GM12878 (cell line): ENCODE measurements around the gene TYK2. TPM values are rescaled to one million over a fixed set of nuclear protein-coding genes. Genes with fewer than 3 reads are reported as not detected.

Source experiments
- ATAC-seq: fragments of 200-7000 bp; cut with Tn5 transposase; 3 replicates; pipeline ENCODE4 v1.9.1; 2020; ENCODE audit warnings: mild to moderate bottlenecking, moderate library complexity
- BruUV-seq: library from RNA; stranded (reverse); fragments of 400-500 nt; replicated peaks from 2 replicates; lab custom pipeline; 2021; lab: Mats Ljungman, UMichigan
- CTCF ChIA-PET: fragments of 300-600 bp; sonication (Branson Sonifier 250); formaldehyde crosslinking; extraction: SDS; loops from one replicate; lab custom pipeline; 2021; ENCODE audit warnings: inconsistent platforms; lab: Yijun Ruan, JAX
- POLR2A ChIA-PET: fragments of 350-600 bp; formaldehyde crosslinking; extraction: SDS; loops from one replicate; lab custom pipeline; 2021; ENCODE audit warnings: inconsistent platforms; lab: Charles Lee
- RAD21 ChIA-PET: fragments of 300-600 bp; sonication (Branson Sonifier 250); formaldehyde crosslinking; loops from one replicate; lab custom pipeline; 2023; ENCODE audit warnings: antibody characterized with exemption; ENCODE audit not compliant: unreplicated experiment; lab: Charles Lee
- SMC1A ChIA-PET: fragments of 300-600 bp; sonication (Branson Sonifier 250); formaldehyde crosslinking; loops from one replicate; lab custom pipeline; 2023; ENCODE audit not compliant: unreplicated experiment, uncharacterized antibody; lab: Charles Lee
- DNase-seq: peaks from one replicate; pipeline ENCODE4 v3.0.0-alpha.2; 2011; ENCODE audit warnings: low read depth, low spot score
- FAIRE-seq: peaks from 3 replicates; lab custom pipeline; 2011; peaks lifted over from hg19 to GRCh38; lab: Jason Lieb, UNC
- H2AFZ ChIP-seq: 2 replicates; pipeline ENCODE4 v1.6.0; 2011; ENCODE audit warnings: low read depth, low read length, control low read depth; ENCODE audit not compliant: control insufficient read depth
- H3K27ac ChIP-seq: 2 replicates; pipeline ENCODE4 v1.5.1; 2011; ENCODE audit warnings: control low read depth; ENCODE audit not compliant: control insufficient read depth, insufficient read depth
- H3K27me3 ChIP-seq, 2 experiments: replicated peaks in 1 of 2; 2 replicates each; pipeline versions ENCODE4 v1.6.0 to v1.6.1; 2011; ENCODE audit warnings: low read length in 1 of 2; ENCODE audit not compliant: control insufficient read depth in 2 of 2, insufficient read depth in 2 of 2
- H3K36me3 ChIP-seq, 2 experiments: 2 replicates each; pipeline ENCODE4 v1.5.1; 2011; ENCODE audit warnings: low read length in 1 of 2; ENCODE audit not compliant: control insufficient read depth in 2 of 2, insufficient read depth in 2 of 2
- H3K4me1 ChIP-seq: 2 replicates; pipeline ENCODE4 v1.6.1; 2011; ENCODE audit warnings: mild to moderate bottlenecking, low read length, moderate library complexity, mixed read lengths; ENCODE audit not compliant: control insufficient read depth, insufficient read depth
- H3K4me2 ChIP-seq: 2 replicates; pipeline ENCODE4 v1.6.0; 2011; ENCODE audit warnings: control low read depth; ENCODE audit not compliant: control insufficient read depth, insufficient read depth
- H3K4me3 ChIP-seq: fragments of 200-600 bp; sonication (generic); 2 replicates; pipeline ENCODE4 v1.5.1; 2016
- H3K79me2 ChIP-seq: 2 replicates; pipeline ENCODE4 v1.6.0; 2011; ENCODE audit warnings: low read length; ENCODE audit not compliant: control insufficient read depth, insufficient read depth
- H3K9ac ChIP-seq: 2 replicates; pipeline ENCODE4 v1.8.0; 2011; ENCODE audit warnings: low read length, control low read depth, mixed read lengths; ENCODE audit not compliant: control insufficient read depth, insufficient read depth
- H3K9me3 ChIP-seq: replicated peaks from 3 replicates; pipeline ENCODE4 v1.5.1; 2011; ENCODE audit warnings: mild to moderate bottlenecking, low read length; ENCODE audit not compliant: control insufficient read depth, insufficient read depth
- H4K20me1 ChIP-seq: 2 replicates; pipeline ENCODE4 v1.6.0; 2011; ENCODE audit not compliant: control insufficient read depth, insufficient read depth
- BACH1 ChIP-seq: fragments of 450-650 bp; IDR thresholded peaks from 2 replicates; pipeline ENCODE4 v1.6.1; 2017; ENCODE audit warnings: mild to moderate bottlenecking, borderline replicate concordance
- CREB1 ChIP-seq: IDR thresholded peaks from 2 replicates; pipeline ENCODE4 v1.6.1; 2012; ENCODE audit warnings: low read depth, mild to moderate bottlenecking, inconsistent platforms
- HCFC1 ChIP-seq: fragments of 150-350 bp; IDR thresholded peaks from 2 replicates; pipeline ENCODE4 v1.6.1; 2014; ENCODE audit warnings: low read length
- KLF5 ChIP-seq: fragments of 450-650 bp; IDR thresholded peaks from 2 replicates; pipeline ENCODE4 v1.6.1; 2014; ENCODE audit warnings: mild to moderate bottlenecking; ENCODE audit not compliant: partially characterized antibody
- MEF2A ChIP-seq: IDR thresholded peaks from 2 replicates; pipeline ENCODE4 v1.6.1; 2011; ENCODE audit warnings: low read depth, mild to moderate bottlenecking, low read length, moderate library complexity; ENCODE audit not compliant: insufficient read depth
- MLLT1 ChIP-seq: fragments of 450-650 bp; IDR thresholded peaks from 2 replicates; pipeline ENCODE4 v1.6.1; 2016; ENCODE audit warnings: mild to moderate bottlenecking
- PKNOX1 ChIP-seq: fragments of 450-650 bp; IDR thresholded peaks from 2 replicates; pipeline ENCODE4 v1.6.1; 2016; ENCODE audit warnings: mild to moderate bottlenecking
- RAD21 ChIP-seq: IDR thresholded peaks from 2 replicates; pipeline ENCODE4 v1.6.1; 2011; ENCODE audit warnings: mild to moderate bottlenecking, low read depth, low read length, moderate library complexity; ENCODE audit not compliant: insufficient read depth
- RB1 ChIP-seq: fragments of 450-650 bp; formaldehyde crosslinking; IDR thresholded peaks from 2 replicates; pipeline ENCODE4 v1.6.1; 2017; ENCODE audit warnings: mild to moderate bottlenecking, borderline replicate concordance
- TARDBP ChIP-seq: IDR thresholded peaks from 2 replicates; pipeline ENCODE4 v1.6.1; 2016; ENCODE audit warnings: borderline replicate concordance
- ZBTB33 ChIP-seq: fragments of 450-650 bp; IDR thresholded peaks from 2 replicates; pipeline ENCODE4 v1.6.1; 2017; ENCODE audit warnings: mild to moderate bottlenecking
- ZNF217 ChIP-seq: fragments of 450-650 bp; IDR thresholded peaks from 2 replicates; pipeline ENCODE4 v1.6.1; 2017; ENCODE audit warnings: antibody characterized with exemption, mild to moderate bottlenecking
- WGBS: methylation state at CpG from one replicate; pipeline ENCODE4 v1.1.6; 2016; ENCODE audit warnings: low lambda C conversion rate; ENCODE audit not compliant: insufficient replicate concordance, insufficient coverage; ENCODE audit errors: missing lambda C conversion rate; 5-methylcytosine and 5-hydroxymethylcytosine counted together
- in situ Hi-C: fragments of 300-500 bp; cut with MboI; formaldehyde crosslinking; loops from 9 replicates; pipeline ENCODE4 v1.14.3; 2018; ENCODE audit warnings: mixed read lengths
- intact Hi-C: fragments of 100-400 bp; cut with micrococcal nuclease; formaldehyde crosslinking; loops from one replicate; pipeline ENCODE4 v1.14.2; 2022; ENCODE audit not compliant: unreplicated experiment
- polyA plus RNA-seq, 11 experiments: library from polyadenylated mRNA; depleted of rRNA in 4 of 11; unstranded in 6 of 11; stranded (reverse) in 5 of 11; fragments of >200 nt; fragmentation: Nextera tagmentation in 4 of 11; fragmentation: Illumina TruSeq in 1 of 11; extraction: Ambion mirVana in 4 of 11; extraction: Trizol in 1 of 11; gene quantifications; 1 replicate in 1 of 11; 2 replicates in 10 of 11; pipeline versions ENCODE4 v1.2.1 to v1.2.3, GENCODE V29; 2011 to 2016; ENCODE audit warnings: inconsistent platforms in 2 of 11, missing spikeins in 2 of 11, low read depth in 1 of 11
- total RNA-seq, 4 experiments: library from RNA; depleted of rRNA in 3 of 4; stranded (reverse); fragments of >200 nt in 3 of 4; fragmentation: Illumina TruSeq in 1 of 4; extraction: Trizol in 1 of 4; gene quantifications; 2 replicates each; pipeline versions ENCODE4 v1.2.1 to v1.2.3, GENCODE V29; 2013 to 2021
- TF ChIP-seq, protein P1 (sequence below): fragments of 450-650 bp; formaldehyde crosslinking; IDR thresholded peaks from 2 replicates; pipeline ENCODE4 v1.4.0; 2022; ENCODE audit warnings: mild to moderate bottlenecking, moderate library complexity

Gene TYK2
- total and polyA plus RNA-seq, 10 of the 15 experiments (the other 5 are each of a cell fraction or from before 2014, with no cell fraction given), result 36.4 to 364 (median 179) TPM

DNA sequence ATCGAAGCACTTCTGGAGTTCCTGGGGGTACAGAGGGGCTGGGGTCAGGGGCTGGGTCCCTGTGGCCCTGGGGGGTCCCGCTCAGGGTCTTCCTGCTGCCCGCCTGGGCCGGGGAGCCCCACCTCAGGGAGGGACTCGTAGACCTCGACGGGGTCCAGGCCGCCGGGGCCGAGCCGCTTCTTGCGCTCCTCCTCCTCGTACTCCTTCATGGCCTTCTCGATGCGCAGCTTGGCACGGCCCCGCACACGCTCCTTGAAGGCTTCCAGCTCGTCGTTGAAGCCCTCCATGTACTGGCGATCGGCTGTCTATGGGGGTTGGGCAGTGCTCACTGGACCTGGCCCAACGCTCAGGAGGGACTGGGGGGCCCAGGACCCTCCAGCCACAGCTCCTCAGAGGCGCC, 12.8 kb upstream of the TYK2 start (continued):
- TF ChIP-seq RAD21, result no peak
- TF ChIP-seq CREB1, result no peak
- no peak for TF ChIP-seq BACH1
- TF ChIP-seq, protein P1, sequence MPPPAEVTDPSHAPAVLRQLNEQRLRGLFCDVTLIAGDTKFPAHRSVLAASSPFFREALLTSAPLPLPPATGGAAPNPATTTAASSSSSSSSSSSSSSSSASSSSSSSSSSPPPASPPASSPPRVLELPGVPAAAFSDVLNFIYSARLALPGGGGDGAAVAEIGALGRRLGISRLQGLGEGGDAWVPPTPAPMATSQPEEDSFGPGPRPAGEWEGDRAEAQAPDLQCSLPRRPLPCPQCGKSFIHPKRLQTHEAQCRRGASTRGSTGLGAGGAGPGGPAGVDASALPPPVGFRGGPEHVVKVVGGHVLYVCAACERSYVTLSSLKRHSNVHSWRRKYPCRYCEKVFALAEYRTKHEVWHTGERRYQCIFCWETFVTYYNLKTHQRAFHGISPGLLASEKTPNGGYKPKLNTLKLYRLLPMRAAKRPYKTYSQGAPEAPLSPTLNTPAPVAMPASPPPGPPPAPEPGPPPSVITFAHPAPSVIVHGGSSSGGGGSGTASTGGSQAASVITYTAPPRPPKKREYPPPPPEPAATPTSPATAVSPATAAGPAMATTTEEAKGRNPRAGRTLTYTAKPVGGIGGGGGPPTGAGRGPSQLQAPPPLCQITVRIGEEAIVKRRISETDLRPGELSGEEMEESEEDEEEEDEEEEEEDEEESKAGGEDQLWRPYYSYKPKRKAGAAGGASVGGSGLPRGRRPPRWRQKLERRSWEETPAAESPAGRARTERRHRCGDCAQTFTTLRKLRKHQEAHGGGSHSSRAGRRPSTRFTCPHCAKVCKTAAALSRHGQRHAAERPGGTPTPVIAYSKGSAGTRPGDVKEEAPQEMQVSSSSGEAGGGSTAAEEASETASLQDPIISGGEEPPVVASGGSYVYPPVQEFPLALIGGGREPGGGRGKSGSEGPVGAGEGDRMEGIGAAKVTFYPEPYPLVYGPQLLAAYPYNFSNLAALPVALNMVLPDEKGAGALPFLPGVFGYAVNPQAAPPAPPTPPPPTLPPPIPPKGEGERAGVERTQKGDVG (CRISPR knock-in tag), result no peak
- TF ChIP-seq MLLT1, result no peak
- no peak for TF ChIP-seq KLF5
- TF ChIP-seq TARDBP, result no peak
- TF ChIP-seq, all 136 proteins: peak for 0

DNA sequence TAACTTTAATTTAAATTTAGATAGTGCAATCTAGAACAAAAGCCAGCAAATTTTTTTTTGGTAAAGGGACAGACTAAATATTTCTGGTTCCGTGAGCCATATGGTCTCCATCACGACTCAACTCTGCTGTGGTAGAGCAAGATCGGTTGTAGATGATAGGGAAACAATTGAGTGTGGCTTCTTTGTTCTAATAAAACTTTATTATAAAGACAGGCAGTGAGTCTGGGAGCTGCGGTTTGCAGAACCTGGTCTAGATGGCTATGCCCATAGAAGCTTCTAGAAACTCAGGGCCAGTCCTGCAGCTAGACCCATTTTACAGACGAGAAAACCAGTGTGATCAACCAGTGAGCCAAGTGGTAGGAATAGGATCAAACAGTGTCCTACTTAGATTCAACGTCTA, 11.7 kb upstream of the TYK2 start:
- intact Hi-C loops, result no loop called here
- Histone ChIP-seq H4K20me1 (no peaks in the 10 kb centered on the region), H3K9ac (no peak overlapping the region), H3K27me3 (no peaks in the 10 kb centered on the region), H3K4me3 (no peak overlapping the region), H3K36me3 (peaks cover 5 to 28% of the 10 kb centered on the region in 2 experiments; a peak in 3 of 4 replicates), H3K79me2 (no peaks in the 10 kb centered on the region; the same call in 1 of the 2 replicates), H3K4me2 (no peak overlapping the region), H2AFZ (no peak overlapping the region), H3K27ac (no peak overlapping the region), H3K9me3 (no peaks in the 10 kb centered on the region), H3K4me1 (peaks cover under 1% of the 10 kb centered on the region; the same call in 1 of the 2 replicates)
- SMC1A ChIA-PET, result interaction anchor here (0.6 to 3.2 kb wide), 7 partner anchors 9 to 134 kb away, joined by 3 to 35 read pairs (median 4); partner anchors contain the start of gene ICAM1
- POLR2A ChIA-PET, result interaction anchor here (0.6 to 0.9 kb wide), 3 partner anchors 12 to 879 kb away, joined by 3 to 4 read pairs (median 3); partner anchors contain the start of gene TYK2
- FAIRE-seq, result no peak
- in situ Hi-C loops, result no loop called here
- RAD21 ChIA-PET, result interaction anchor here (1.0 to 4.1 kb wide), 3 partner anchors 122 to 133 kb away, joined by 4 to 49 read pairs (median 40); partner anchors contain the start of gene ICAM1
- BruUV-seq, result no TSS peak
- no peak for ATAC-seq
- 73% methylated on average over 6 of the region's 6 CpGs for WGBS
- CTCF ChIA-PET, result interaction anchor here (0.7 to 4.9 kb wide), 10 partner anchors 8 to 133 kb away, joined by 3 to 89 read pairs (median 4); partner anchors contain the start of genes CDC37 and ICAM1
- no peak for DNase-seq
- no peak for TF ChIP-seq RB1
- TF ChIP-seq MEF2A, result no peak
- no peak for TF ChIP-seq ZBTB33
- no peak for TF ChIP-seq PKNOX1
- TF ChIP-seq ZNF217, result no peak
- TF ChIP-seq HCFC1, result no peak
